ENCODE results near the gene TGFB1.
A peak's percentile ranks its signal among the peaks of the same experiment; 100 is the strongest.
"Not testable (repeated sequence)": the region's sequence is repeated elsewhere in the genome, so short reads cannot be mapped to it uniquely, and the experiment has no call there.

TGFB1 gene

DNA sequence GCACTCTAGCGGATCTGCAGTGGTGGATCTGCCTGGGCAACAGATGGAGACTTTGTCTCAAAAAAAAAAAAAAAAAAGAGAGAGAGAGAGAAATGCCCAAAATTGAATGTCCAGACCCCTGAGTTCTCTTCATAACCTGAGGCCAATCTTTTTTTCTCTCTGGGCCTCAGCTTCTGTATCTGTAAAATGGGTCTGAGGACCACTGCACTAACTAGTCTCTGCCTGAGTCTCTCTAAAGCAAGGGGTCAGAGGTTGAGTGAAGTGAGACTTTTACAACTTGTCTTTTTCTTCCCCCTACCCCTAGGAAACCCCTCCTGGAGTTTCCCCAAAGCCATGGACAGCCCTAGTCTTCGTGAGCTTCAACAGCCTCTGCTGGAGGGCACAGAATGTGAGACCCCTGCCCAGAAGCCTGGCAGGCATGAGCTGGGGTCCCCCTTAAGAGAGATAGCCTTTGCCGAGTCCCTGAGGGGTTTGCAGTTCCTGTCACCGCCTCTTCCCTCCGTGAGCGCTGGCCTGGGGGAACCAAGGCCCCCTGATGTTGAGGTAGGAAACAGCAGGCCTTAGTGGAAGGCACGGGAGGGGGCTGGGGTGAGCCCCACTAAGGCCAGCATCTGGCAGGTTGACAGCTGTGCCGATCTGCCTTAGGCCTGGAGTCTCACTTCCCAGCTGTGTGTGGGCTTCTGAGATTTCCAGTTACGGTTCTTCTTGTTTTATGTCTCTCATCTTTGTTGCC lies 24.4 kb upstream of the TGFB1 start:
- Mint-ChIP-seq H3K4me3 (no peak overlapping the region), H3K27me3 (no peaks in the 10 kb centered on the region), H3K36me3 (peaks cover 6% of the 10 kb centered on the region), H3K27ac (no peak overlapping the region), H3K9me3 (no peaks in the 10 kb centered on the region), H3K4me1 (peaks cover 14% of the 10 kb centered on the region)
- CTCF ChIA-PET, result interaction anchor here (0.5 kb wide), 1 partner anchor 262 kb away, joined by 3 read pairs; no protein-coding TSS in a partner anchor
- no peak for DNase-seq

DNA sequence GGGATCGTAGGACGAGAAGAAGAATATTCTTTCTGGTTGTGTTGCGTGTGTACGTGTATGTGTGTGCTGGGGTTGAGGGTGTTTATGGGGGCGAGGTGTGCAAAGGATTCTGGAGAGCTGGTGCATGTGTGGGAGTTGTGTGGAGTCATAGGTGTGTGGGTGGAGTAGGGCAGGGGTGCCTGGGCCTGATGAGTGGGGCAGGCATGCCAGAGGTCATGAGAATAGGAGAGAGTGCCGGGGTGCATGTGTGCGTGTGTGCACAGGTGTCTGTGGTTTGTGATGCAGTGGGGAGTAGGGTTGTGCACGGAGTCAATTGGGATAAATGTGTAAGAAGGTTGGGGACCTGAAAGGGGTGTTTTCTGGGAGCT lies 23.3 kb upstream of the TGFB1 start:
- peaks cover 3% of the 10 kb centered on the region for H3K36me3 Mint-ChIP-seq
- CTCF ChIA-PET, result no interaction called here
- no peaks in the 10 kb centered on the region for H3K9me3 Mint-ChIP-seq
- no peak overlapping the region for H3K27ac Mint-ChIP-seq
- no peak for DNase-seq
- H3K4me1 Mint-ChIP-seq, result peaks cover 14% of the 10 kb centered on the region
- H3K4me3 Mint-ChIP-seq, result peak overlapping the region; percentile 38
- no peaks in the 10 kb centered on the region for H3K27me3 Mint-ChIP-seq

DNA sequence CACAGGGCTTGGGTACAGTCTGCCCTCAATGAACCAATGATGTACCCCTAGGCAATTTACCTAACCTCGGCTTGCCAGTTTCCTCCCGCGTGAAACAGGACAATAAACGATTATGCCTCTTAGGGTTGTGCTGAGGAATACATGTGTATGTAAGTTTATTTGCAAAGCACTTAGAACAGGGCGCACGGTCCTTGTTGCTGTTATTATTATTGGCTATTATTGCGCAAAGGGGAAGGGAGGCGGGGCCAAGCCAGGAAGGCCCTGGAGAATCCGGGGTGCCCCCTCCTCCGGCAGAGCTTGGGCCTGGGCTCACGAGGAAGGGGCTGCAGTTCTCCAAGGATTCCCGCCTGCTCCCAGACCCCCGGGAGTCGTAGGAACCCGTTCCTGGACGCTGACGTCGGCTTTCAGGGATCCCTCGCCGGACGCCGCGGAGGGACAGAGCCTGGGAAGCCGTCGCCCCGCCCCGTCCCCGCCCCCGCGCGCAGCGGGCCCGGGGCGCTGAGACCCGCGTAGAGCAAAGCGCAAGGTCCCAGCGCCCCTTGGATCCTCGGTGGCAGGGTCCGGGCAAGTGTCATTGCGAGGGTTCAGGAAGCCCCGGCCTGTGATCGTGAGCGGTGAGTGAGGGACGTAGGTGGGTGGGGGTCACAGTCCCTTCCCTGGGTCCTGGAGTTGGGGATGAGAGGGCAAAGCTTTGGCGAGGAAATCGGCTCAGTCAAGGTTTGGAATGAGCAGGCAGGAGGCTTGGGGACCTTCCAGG lies 22.7 kb upstream of the TGFB1 start, which contains the start of gene TMEM91:
Gene TMEM91 (plus strand): TSS at position 293 of the 757 bp plus-strand sequence. CDS start 1,777 bp downstream, outside the sequence.
- Mint-ChIP-seq H3K4me3 (peak within 1 kb of the TSS; percentile 54), H3K27ac (no peak within 1 kb of the TSS), H3K4me1 (peaks cover 17% of the 10 kb centered on the region), H3K9me3 (no peaks in the 10 kb centered on the region), H3K27me3 (no peaks in the 10 kb centered on the region), H3K36me3 (peaks cover 5% of the 10 kb centered on the region)
- CTCF ChIA-PET, result no interaction called here
- peak; percentile 31 for DNase-seq

DNA sequence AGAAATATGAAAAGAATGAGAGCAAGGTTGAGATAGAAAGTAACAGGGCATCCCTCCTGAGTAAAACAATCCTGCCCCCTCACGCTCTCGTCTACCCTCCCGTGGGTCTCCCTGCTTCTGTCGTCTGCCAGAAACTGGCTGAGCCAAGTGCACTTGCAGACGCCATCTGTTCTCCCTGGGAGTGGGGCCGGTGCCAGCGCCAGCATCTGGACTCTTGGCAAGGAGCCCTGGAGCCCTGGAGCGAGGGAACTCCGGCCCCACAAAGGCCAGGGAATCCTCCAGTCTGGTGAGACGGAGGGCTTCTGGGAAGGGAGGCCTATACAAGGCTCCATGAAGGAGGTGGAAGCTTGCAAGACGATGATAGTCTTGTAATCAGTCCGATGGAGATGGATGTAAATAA lies 20.3 kb upstream of the TGFB1 start:
- Mint-ChIP-seq H3K4me1 (peaks cover 19% of the 10 kb centered on the region), H3K9me3 (no peaks in the 10 kb centered on the region), H3K27me3 (no peaks in the 10 kb centered on the region), H3K36me3 (peaks cover 6% of the 10 kb centered on the region), H3K4me3 (no peak overlapping the region), H3K27ac (no peak overlapping the region)
- DNase-seq, result no peak
- CTCF ChIA-PET, result no interaction called here

DNA sequence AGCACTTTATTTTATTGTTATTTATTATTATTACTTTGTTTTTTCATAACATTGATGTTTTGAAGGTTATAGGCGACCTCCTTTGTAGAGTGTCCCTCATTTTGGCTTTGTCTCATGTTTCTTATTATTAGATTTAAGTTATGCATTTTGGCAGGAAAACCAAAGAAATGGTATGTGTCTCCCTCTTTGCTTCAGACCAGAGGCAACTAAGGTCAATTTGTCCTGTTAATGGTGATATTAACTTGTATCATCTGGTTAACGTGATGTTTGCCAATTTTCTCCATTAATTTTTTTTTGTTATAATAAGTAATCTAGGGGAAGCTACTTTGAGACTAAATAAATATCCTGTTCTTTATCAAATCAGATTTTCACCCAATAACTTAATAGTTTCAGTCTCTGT lies 18.8 kb upstream of the TGFB1 start:
- no peaks in the 10 kb centered on the region for H3K27me3 Mint-ChIP-seq
- H3K4me1 Mint-ChIP-seq, result peaks cover 20% of the 10 kb centered on the region
- CTCF ChIA-PET, result interaction anchor here (1.0 kb wide), 1 partner anchor 9 kb away, joined by 3 read pairs; the partner anchor contains the start of gene B9D2

DNA sequence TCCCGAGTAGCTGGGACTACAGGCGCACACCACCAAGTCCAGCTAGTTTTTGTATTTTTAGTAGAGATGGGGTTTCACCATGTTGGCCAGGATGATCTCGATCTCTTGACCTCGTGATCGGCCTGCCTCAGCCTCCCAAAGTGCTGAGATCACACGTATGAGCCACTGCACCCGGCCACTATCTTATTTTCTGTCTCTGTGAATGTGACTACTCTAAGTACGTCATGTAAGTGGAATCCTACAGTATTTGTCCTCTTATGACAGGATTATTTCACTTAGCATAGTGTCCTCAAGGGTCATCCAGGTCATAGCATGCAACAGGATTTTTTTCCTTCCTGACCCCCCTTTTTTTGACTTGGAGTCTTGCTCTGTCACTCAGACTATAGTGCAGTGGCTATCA lies 17.8 kb upstream of the TGFB1 start:
- peaks cover 7% of the 10 kb centered on the region for H3K36me3 Mint-ChIP-seq
- no peaks in the 10 kb centered on the region for H3K27me3 Mint-ChIP-seq
- peaks cover 15% of the 10 kb centered on the region for H3K4me1 Mint-ChIP-seq
- DNase-seq, result no peak
- peak overlapping the region; percentile 3 for H3K27ac Mint-ChIP-seq
- no peak overlapping the region for H3K4me3 Mint-ChIP-seq
- CTCF ChIA-PET, result no interaction called here
- H3K9me3 Mint-ChIP-seq, result no peaks in the 10 kb centered on the region

More for the DNA sequence above, 18.8 kb upstream of the TGFB1 start:
- no peak for DNase-seq
- Mint-ChIP-seq H3K27ac (no peak overlapping the region), H3K9me3 (no peaks in the 10 kb centered on the region), H3K36me3 (peaks cover 7% of the 10 kb centered on the region), H3K4me3 (no peak overlapping the region)

DNA sequence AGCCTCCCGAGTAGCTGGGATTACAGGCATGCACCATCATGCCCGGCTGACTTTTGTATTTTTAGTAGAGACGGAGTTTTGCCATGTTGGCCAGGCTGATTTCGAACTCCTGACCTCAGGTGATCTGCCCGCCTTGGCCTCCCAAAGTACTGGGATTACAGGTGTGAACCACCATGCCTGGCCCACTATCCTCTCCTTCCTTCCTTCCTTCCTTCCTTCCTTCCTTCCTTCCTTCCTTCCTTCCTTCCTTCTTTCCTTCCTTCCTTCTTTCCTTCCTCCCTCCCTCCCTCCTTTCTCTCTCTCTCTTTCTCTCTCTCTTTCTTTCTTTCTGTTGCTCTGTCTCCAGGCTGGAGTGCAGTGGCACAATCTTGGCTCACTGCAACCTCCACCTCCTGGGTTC lies 17.4 kb upstream of the TGFB1 start:
- CTCF ChIA-PET, H3K27ac Mint-ChIP-seq: not testable (repeated sequence)

DNA sequence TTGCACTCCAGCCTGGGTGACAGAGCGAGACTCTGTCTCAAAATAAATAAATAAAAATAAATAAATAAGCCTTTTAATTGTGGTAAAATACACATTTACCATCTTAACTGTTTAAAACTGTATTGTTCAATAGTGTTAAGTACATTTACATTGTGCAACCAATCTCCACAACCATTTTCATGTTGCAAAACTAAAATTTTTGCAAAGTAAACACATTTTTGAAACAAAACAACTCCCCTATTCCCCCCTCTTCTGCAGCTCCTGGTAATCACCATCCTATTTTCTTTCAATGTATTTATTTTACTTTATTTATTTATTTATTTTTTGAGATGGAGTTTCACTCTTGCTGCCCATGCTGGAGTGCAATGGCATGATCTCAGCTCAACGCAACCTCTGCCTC lies 16.0 kb upstream of the TGFB1 start:
- H3K36me3 Mint-ChIP-seq, result peaks cover 9% of the 10 kb centered on the region
- H3K27me3 Mint-ChIP-seq, result no peaks in the 10 kb centered on the region
- no peak overlapping the region for H3K4me3 Mint-ChIP-seq
- H3K27ac Mint-ChIP-seq, result no peak overlapping the region
- CTCF ChIA-PET, result no interaction called here
- no peak for DNase-seq
- H3K9me3 Mint-ChIP-seq, result no peaks in the 10 kb centered on the region
- peaks cover 13% of the 10 kb centered on the region for H3K4me1 Mint-ChIP-seq

More for the DNA sequence above, 17.4 kb upstream of the TGFB1 start:
- peaks cover 16% of the 10 kb centered on the region for H3K4me1 Mint-ChIP-seq
- H3K36me3 Mint-ChIP-seq, H3K4me3 Mint-ChIP-seq, DNase-seq, H3K9me3 Mint-ChIP-seq, H3K27me3 Mint-ChIP-seq: not testable (repeated sequence)

DNA sequence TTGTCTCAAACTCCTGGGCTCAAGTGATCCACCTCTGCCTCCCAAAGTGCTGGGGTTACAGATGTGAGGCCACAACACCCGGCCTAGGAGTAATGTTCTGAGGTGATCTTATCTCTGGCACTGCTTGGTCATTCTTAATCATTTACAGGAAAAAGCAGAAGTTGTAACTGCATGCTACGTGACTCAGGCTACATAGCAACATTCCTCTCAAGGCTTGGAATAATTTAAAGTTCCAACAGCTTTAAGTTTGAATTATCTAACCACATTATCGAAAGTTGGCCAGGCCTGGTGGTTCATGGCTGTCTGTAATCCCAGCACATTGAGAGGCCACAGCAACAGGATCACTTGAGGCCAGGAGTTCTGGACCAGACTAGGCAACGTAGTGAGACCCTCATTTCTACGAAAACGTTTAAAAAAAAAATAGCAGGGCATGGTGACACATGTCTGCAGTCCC lies 14.2 kb upstream of the TGFB1 start:
- no peak for DNase-seq
- Mint-ChIP-seq H3K9me3 (no peaks in the 10 kb centered on the region), H3K27me3 (no peaks in the 10 kb centered on the region), H3K36me3 (peaks cover 12% of the 10 kb centered on the region), H3K4me1 (peaks cover 25% of the 10 kb centered on the region), H3K4me3 (no peak overlapping the region), H3K27ac (no peak overlapping the region)
- CTCF ChIA-PET, result interaction anchor here (0.6 to 1.7 kb wide), 2 partner anchors 10 to 12 kb away, joined by 3 to 4 read pairs; no protein-coding TSS in a partner anchor

DNA sequence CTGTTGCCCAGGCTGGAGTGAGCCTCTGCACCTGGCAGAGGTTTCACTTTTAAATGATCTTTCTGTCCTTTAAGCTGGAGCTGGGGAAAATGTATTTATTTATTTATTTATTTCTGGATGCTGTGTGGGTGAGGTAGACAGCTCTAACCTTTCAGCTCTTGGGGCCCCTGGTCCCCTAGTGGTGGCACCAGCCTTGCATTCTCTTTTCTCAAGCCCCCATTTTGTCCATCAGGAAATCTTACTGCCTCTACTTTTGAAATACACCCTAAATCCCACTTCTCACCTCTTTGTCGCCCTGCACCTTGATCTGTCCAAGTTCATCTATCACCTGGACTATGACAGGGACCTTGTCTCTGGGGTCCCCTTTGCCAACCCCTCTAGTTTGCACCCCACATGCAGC lies 12.4 kb upstream of the TGFB1 start:
- H3K36me3 Mint-ChIP-seq, result peaks cover 9% of the 10 kb centered on the region
- H3K9me3 Mint-ChIP-seq, result no peaks in the 10 kb centered on the region
- H3K27me3 Mint-ChIP-seq, result no peaks in the 10 kb centered on the region
- peak; percentile 48 for DNase-seq
- peak overlapping the region; percentile 42 for H3K27ac Mint-ChIP-seq
- CTCF ChIA-PET, result interaction anchor here (0.8 to 3.5 kb wide), 3 partner anchors 9 to 13 kb away, joined by 3 to 16 read pairs (median 4); no protein-coding TSS in a partner anchor
- H3K4me3 Mint-ChIP-seq, result peak overlapping the region; percentile 6
- H3K4me1 Mint-ChIP-seq, result peaks cover 27% of the 10 kb centered on the region

DNA sequence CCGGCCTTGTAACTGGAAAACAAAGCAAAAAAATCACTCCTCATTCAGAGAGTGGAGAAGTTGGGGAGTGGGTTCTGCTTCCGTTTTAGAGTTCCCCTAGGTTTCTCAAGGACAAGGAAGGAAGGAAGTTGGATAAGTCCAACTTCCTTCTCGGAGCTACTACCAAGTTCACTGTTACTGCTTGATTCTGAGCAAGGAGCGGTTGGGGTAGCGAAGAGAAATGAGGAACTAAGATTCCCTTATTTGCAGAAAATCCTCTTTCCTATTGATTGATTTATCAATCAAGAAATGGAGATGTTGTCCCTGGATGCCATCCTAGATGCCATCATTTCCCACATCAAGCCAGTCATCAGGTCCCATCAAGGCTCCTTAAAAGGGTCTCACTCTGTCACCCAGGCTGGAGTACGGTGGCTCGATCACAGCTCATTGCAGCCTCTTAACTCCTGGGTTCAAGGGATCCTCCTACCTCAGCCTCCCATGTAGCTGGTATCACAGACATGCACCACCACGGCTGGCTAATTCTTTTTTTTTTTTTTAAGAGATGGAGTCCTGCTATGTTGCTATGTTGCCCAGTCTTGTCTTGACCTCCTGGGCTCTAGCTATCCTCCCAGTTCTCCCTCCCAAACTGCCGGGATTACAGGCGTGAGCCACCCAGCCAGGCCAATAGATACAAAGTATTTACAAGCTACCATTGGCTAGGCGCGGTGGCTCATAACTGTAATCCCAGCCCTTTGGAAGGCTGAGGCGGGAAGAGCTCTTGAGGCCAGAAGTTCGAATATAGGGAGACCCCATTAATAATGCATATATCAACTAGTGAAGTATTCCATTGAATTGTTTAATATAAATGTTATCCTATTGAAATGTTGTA lies 11.0 kb upstream of the TGFB1 start:
- Mint-ChIP-seq H3K9me3 (no peaks in the 10 kb centered on the region), H3K27ac (peak overlapping the region; percentile 98), H3K27me3 (no peaks in the 10 kb centered on the region), H3K4me1 (peaks cover 34% of the 10 kb centered on the region), H3K4me3 (peak overlapping the region; percentile 81), H3K36me3 (peaks cover 18% of the 10 kb centered on the region)
- DNase-seq, result no peak
- CTCF ChIA-PET, result interaction anchor here (1.1 to 3.5 kb wide), 7 partner anchors 9 to 206 kb away, joined by 3 to 16 read pairs (median 5); partner anchors contain the start of gene DMAC2

DNA sequence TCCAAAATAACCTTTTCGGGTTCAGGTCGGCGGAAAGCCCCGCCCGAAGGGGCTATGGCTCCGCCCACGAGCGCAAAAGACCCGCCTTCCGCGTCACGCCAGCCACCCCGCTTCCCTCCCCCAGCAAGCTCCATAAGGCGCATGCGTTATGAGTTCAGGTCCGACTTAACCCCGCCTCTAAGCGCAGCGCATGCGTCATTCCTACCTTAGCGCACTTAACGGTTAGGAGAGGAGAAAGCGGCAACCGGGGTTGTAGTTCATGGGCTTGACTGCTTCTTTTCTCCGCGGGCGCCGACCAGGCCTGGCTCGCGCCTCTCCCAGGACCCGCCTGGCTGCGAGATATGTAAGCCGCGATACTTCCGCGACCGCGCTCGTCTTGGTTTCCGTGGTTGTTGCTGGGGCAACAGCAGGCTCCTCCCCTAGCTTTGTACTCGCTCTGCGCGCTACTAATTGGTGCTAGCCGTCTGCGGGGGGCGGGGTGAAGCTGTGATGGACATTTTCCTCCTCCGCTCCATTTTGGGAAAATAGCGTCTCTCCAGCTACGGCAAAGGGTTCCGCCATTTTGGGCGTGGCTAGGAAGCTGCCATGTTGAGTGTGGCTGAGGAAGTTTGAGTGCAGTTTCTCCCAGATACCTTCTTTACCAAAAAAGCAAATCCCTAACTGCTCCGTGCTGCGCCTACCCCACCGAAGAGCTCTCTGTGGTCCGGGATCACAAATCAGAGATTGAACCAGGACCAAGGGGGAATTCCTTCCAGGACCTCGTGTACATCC lies 10.2 kb upstream of the TGFB1 start, which contains the start of gene B9D2:
Gene B9D2 (minus strand): TSS at position 397 of the 771 bp plus-strand sequence. CDS start 630 bp downstream, outside the sequence.
- CTCF ChIA-PET, result interaction anchor here (0.7 to 3.5 kb wide), 8 partner anchors 9 to 207 kb away, joined by 3 to 16 read pairs (median 4); partner anchors contain the start of gene DMAC2
- Mint-ChIP-seq H3K27me3 (no peaks in the 10 kb centered on the region), H3K9me3 (no peaks in the 10 kb centered on the region), H3K36me3 (peaks cover 18% of the 10 kb centered on the region), H3K27ac (peak within 1 kb of the TSS; percentile 98), H3K4me1 (peaks cover 40% of the 10 kb centered on the region), H3K4me3 (peak within 1 kb of the TSS; percentile 81)
- DNase-seq, result peak; percentile 99

DNA sequence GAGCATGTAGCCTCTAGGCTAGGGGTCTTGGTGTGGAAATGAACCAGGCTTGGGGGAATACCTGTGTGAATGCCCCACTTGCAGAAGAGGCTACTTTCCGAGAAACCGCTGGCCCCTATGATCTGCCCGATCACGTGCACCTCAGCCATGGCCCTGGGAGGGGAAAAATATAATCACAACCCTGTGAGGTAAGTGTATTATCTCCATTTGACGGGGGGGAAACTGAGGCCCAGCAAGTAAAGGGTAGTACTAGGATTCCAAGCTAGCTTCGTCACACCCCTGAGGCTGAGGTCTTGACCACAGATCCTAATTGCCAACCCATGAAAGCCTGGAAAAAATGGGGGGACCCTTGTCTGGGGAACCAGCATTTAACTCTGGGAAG lies 9.6 kb upstream of the TGFB1 start:
- Mint-ChIP-seq H3K4me1 (peaks cover 44% of the 10 kb centered on the region), H3K9me3 (no peaks in the 10 kb centered on the region), H3K4me3 (peak overlapping the region; percentile 81), H3K27me3 (no peaks in the 10 kb centered on the region), H3K27ac (peak overlapping the region; percentile 98), H3K36me3 (peaks cover 16% of the 10 kb centered on the region)
- DNase-seq, result no peak
- CTCF ChIA-PET, result interaction anchor here (0.7 to 3.5 kb wide), 5 partner anchors 8 to 100 kb away, joined by 3 to 16 read pairs (median 5); no protein-coding TSS in a partner anchor

Data from activated naive CD4-positive, alpha-beta T cell treated with anti-CD3 and anti-CD28 coated beads, Interleukin-2, amount 10 ng/mL, durations not matched to agents 7 days and 5 days (primary cell).